Thymus (tissue), 11 donors: ENCODE results near the gene PHOSPHO2. TPM values are rescaled to one million over a fixed set of nuclear protein-coding genes. Genes with fewer than 3 reads are reported as not detected.

Source experiments
- DNase-seq, 9 donors: peaks; one replicate each; pipeline ENCODE4 v3.0.0-alpha.2; 2013; ENCODE audit warnings: low spot score in 9 of 9, low read depth in 6 of 9, missing footprints in 1 of 9
- H3K27ac ChIP-seq, 2 donors: one replicate each; pipeline ENCODE4 v1.5.1; 2013; ENCODE audit warnings: control low read depth in 1 of 2, low read depth in 1 of 2, low read length in 1 of 2, mild to moderate bottlenecking in 1 of 2, moderate library complexity in 1 of 2
- H3K27me3 ChIP-seq, 2 donors: one replicate each; pipeline ENCODE4 v1.5.1; 2013; ENCODE audit warnings: low read length in 1 of 2; ENCODE audit not compliant: control insufficient read depth in 2 of 2, insufficient read depth in 1 of 2
- H3K36me3 ChIP-seq, 2 donors: one replicate each; pipeline ENCODE4 v1.5.1; 2013; ENCODE audit warnings: low read length in 1 of 2, mild to moderate bottlenecking in 1 of 2, moderate library complexity in 1 of 2; ENCODE audit not compliant: control insufficient read depth in 2 of 2, insufficient read depth in 2 of 2
- H3K4me1 ChIP-seq, 2 donors: one replicate each; pipeline ENCODE4 v1.5.1; 2013; ENCODE audit warnings: low read length in 2 of 2; ENCODE audit not compliant: control insufficient read depth in 2 of 2, insufficient read depth in 2 of 2
- H3K4me3 ChIP-seq, 2 donors: one replicate each; pipeline ENCODE4 v1.5.1; 2013; ENCODE audit warnings: low read length in 2 of 2, control low read depth in 1 of 2, mild to moderate bottlenecking in 1 of 2
- H3K9me3 ChIP-seq, 2 donors: one replicate each; pipeline ENCODE4 v1.5.1; 2013; ENCODE audit warnings: low read length in 1 of 2, mild to moderate bottlenecking in 1 of 2; ENCODE audit not compliant: control insufficient read depth in 2 of 2, insufficient read depth in 1 of 2
- WGBS: extraction: QIAGEN DNeasy Blood & Tissue Kit; methylation state at CpG from one replicate; pipeline ENCODE4 v1.1.7; 2013; 5-methylcytosine and 5-hydroxymethylcytosine counted together
- polyA plus RNA-seq: library from polyadenylated mRNA; stranded (reverse); fragments of 200-250 nt; gene quantifications from one replicate; pipeline ENCODE4 v1.2.3, GENCODE V29; 2013
- total RNA-seq: library from RNA; stranded (reverse); fragments of 120-200 nt; gene quantifications from one replicate; pipeline ENCODE4 v1.2.4, GENCODE V29; 2013
- donor health status: healthy.

PHOSPHO2 gene
- total and polyA plus RNA-seq, 2 donors, result 3.9 to 4.3 TPM

GRCh38 chr2:169662744-169663143 lies 31.5 kb upstream of the PHOSPHO2 start:
- Histone ChIP-seq H3K9me3 (peaks cover 0 to 2% of the 10 kb centered on the region in 2 donors), H3K4me3 (no peak overlapping the region), H3K27me3 (no peaks in the 10 kb centered on the region), H3K27ac (no peak overlapping the region), H3K4me1 (no peaks in the 10 kb centered on the region), H3K36me3 (no peaks in the 10 kb centered on the region)
- DNase-seq, result no peak
- WGBS, result 100% methylated on average over 1 of the region's 1 CpG

- Histone ChIP-seq H3K27ac (no peak overlapping the region), H3K4me3 (no peak overlapping the region), H3K9me3 (peaks cover 0 to 2% of the 10 kb centered on the region in 2 donors), H3K27me3 (no peaks in the 10 kb centered on the region), H3K4me1 (no peaks in the 10 kb centered on the region), H3K36me3 (no peaks in the 10 kb centered on the region)
- DNase-seq, result no peak
- WGBS, result 98% methylated on average over 3 of the region's 3 CpGs
These were observed 31.0 kb upstream of the PHOSPHO2 start for GRCh38 chr2:169663247-169663646.

- 94% methylated on average over 1 of the region's 1 CpG for WGBS
- H3K9me3 ChIP-seq, result peaks cover 0 to 2% of the 10 kb centered on the region in 2 donors
- H3K4me3 ChIP-seq, result no peak overlapping the region
- H3K27me3 ChIP-seq, result no peaks in the 10 kb centered on the region
- DNase-seq, result no peak
- no peak overlapping the region for H3K27ac ChIP-seq
- H3K36me3 ChIP-seq, result no peaks in the 10 kb centered on the region
- no peaks in the 10 kb centered on the region for H3K4me1 ChIP-seq
These were observed 29.7 kb upstream of the PHOSPHO2 start for GRCh38 chr2:169664600-169664977.

- Histone ChIP-seq H3K27ac (no peak overlapping the region), H3K36me3 (no peaks in the 10 kb centered on the region), H3K4me1 (no peaks in the 10 kb centered on the region), H3K9me3 (peaks cover 0 to 2% of the 10 kb centered on the region in 2 donors), H3K4me3 (no peak overlapping the region), H3K27me3 (no peaks in the 10 kb centered on the region)
- 93% methylated on average over 1 of the region's 1 CpG for WGBS
- DNase-seq, result no peak
These were observed 29.0 kb upstream of the PHOSPHO2 start for GRCh38 chr2:169664978-169665930.

- Histone ChIP-seq H3K4me3 (no peak overlapping the region), H3K27ac (no peak overlapping the region), H3K4me1 (no peaks in the 10 kb centered on the region), H3K36me3 (no peaks in the 10 kb centered on the region), H3K9me3 (peaks cover 0 to 2% of the 10 kb centered on the region in 2 donors), H3K27me3 (no peaks in the 10 kb centered on the region)
- WGBS, result 47% methylated on average over 2 of the region's 2 CpGs
- DNase-seq, result no peak
These were observed 26.7 kb upstream of the PHOSPHO2 start for GRCh38 chr2:169667583-169667982.

GRCh38 chr2:169670215-169670651 lies 24.0 kb upstream of the PHOSPHO2 start:
- no peaks in the 10 kb centered on the region for H3K27me3 ChIP-seq
- H3K4me1 ChIP-seq, result no peaks in the 10 kb centered on the region
- H3K27ac ChIP-seq, result no peak overlapping the region
- H3K36me3 ChIP-seq, result no peaks in the 10 kb centered on the region
- H3K4me3 ChIP-seq, result no peak overlapping the region
- H3K9me3 ChIP-seq, result no peaks in the 10 kb centered on the region
- 94% methylated on average over 2 of the region's 2 CpGs for WGBS
- no peak for DNase-seq

- H3K4me1 ChIP-seq, result no peaks in the 10 kb centered on the region
These were observed 23.3 kb upstream of the PHOSPHO2 start for GRCh38 chr2:169670937-169671336.

GRCh38 chr2:169672406-169672805 lies 21.9 kb upstream of the PHOSPHO2 start:
- no peaks in the 10 kb centered on the region for H3K4me1 ChIP-seq
- no peaks in the 10 kb centered on the region for H3K27me3 ChIP-seq
- no peak overlapping the region for H3K27ac ChIP-seq
- no peaks in the 10 kb centered on the region for H3K9me3 ChIP-seq
- no peak for DNase-seq
- no peak overlapping the region for H3K4me3 ChIP-seq
- WGBS, result 54% methylated on average over 6 of the region's 6 CpGs
- H3K36me3 ChIP-seq, result no peaks in the 10 kb centered on the region

More at GRCh38 chr2:169670937-169671336, 23.3 kb upstream of the PHOSPHO2 start:
- DNase-seq, result no peak
- Histone ChIP-seq H3K4me3 (no peak overlapping the region), H3K9me3 (no peaks in the 10 kb centered on the region), H3K36me3 (no peaks in the 10 kb centered on the region), H3K27me3 (no peaks in the 10 kb centered on the region), H3K27ac (no peak overlapping the region)
- 97% methylated on average over 4 of the region's 4 CpGs for WGBS

GRCh38 chr2:169673106-169673505 lies 21.2 kb upstream of the PHOSPHO2 start:
- Histone ChIP-seq H3K36me3 (no peaks in the 10 kb centered on the region), H3K27me3 (no peaks in the 10 kb centered on the region), H3K4me1 (no peaks in the 10 kb centered on the region), H3K9me3 (no peaks in the 10 kb centered on the region), H3K27ac (no peak overlapping the region), H3K4me3 (no peak overlapping the region)
- WGBS, result 92% methylated on average over 3 of the region's 3 CpGs
- no peak for DNase-seq
